Measurements from ENCODE around the gene HSD17B1.
"Not testable (repeated sequence)": the region's sequence is repeated elsewhere in the genome, so short reads cannot be mapped to it uniquely, and the experiment has no call there.

Gene HSD17B1, protein sequence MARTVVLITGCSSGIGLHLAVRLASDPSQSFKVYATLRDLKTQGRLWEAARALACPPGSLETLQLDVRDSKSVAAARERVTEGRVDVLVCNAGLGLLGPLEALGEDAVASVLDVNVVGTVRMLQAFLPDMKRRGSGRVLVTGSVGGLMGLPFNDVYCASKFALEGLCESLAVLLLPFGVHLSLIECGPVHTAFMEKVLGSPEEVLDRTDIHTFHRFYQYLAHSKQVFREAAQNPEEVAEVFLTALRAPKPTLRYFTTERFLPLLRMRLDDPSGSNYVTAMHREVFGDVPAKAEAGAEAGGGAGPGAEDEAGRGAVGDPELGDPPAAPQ

GRCh38 chr17:42552736-42553135 is at the start of gene HSD17B1:
TSS of gene HSD17B1 (plus strand) at chr17:42552923. CDS start at chr17:42552934, 11 bp downstream.
- DNase-seq (ENCODE audit: low spot score) = not testable (repeated sequence)

GRCh38 chr17:42502926-42503325 is 49.8 kb upstream of the HSD17B1 start:
- DNase-seq (ENCODE audit: low spot score) = no peak

DNA sequence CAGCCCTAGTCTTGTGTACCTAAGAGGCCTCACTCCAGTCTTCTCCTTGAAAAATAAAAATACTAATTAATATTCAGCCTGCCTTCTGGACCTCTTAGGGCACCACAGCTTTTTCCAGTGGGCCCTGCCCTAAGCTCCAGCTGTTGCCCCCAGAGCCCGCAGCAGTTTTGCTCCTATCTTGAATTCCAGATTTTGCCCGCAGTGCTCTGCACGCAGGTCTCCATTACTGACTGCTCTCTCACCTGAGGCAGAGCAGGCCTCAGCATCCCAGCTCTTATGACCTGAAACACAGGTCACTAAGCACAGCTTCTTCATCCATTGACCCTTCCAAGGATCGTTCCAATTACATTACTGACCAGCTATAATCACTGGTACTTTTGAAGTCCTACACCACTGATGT is 45.1 kb upstream of the HSD17B1 start:
- no peak for DNase-seq (ENCODE audit: low spot score)

- DNase-seq (ENCODE audit: low spot score) = no peak
These were observed 44.1 kb upstream of the HSD17B1 start for GRCh38 chr17:42508426-42509165.

- DNase-seq (ENCODE audit: low spot score) = no peak
These were observed 43.3 kb upstream of the HSD17B1 start for GRCh38 chr17:42509409-42509808.

DNA sequence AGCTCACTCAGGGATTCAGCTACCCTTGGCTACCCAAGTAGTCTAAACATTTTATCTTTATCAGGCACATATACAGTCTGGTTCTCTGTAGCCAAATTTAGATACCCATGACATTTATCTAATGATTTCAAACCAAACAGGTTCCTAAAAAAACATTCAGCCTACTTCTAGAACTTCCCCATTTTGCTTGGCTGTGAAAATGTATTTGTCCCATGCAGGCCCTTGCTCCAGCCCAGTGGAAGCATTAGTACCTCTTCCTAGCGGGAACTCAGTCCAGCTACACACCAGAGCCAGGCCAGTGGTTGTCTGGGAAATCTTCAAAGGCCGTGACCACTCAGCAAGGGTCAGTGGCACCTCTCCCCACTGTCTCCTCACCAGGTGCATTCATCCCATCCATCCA is 42.9 kb upstream of the HSD17B1 start:
- DNase-seq (ENCODE audit: low spot score) = no peak

- DNase-seq (ENCODE audit: low spot score) = no peak
These were observed 40.5 kb upstream of the HSD17B1 start for GRCh38 chr17:42512246-42512645.

- DNase-seq (ENCODE audit: low spot score) = no peak
These were observed 39.9 kb upstream of the HSD17B1 start for GRCh38 chr17:42512733-42513251.

DNA sequence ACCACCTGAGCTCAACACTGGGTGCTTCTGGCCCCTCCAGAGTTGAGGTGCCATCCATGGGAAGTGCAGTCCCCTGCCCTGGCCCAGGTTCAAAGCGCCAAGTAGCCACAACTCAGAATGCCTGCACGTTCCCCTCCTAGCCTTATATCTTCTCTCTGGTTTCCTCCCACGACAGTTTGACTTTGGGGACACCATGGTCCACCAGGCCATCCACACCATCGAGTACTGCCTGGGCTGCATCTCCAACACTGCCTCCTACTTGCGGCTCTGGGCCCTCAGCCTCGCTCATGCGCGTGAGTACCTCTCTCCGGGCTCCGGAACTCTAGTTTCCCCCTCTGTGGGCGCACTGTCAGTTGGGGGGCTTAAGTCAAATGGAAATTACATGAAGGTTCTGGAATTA is 39.0 kb upstream of the HSD17B1 start:
- no peak for DNase-seq (ENCODE audit: low spot score)

GRCh38 chr17:42514279-42514678 is 38.4 kb upstream of the HSD17B1 start:
- no peak for DNase-seq (ENCODE audit: low spot score)

DNA sequence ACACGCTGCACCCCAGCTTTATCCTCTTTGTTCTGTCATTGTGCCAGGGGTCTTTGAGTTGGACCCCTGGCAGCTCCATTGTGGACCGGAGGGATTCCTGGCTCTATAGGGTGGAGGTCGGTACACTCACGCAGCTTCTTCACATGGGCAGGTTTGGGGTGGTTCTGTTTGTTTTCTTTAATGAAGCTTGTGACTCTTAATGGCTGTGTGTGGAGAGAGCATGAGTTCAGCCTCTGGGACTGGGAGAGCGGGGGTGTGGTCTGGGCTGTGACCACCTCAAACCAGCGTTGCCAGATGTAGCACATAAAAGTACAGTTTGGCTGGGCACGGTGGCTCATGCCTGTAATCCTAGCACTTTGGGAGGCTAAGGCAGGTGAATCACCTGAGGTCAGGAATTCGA is 37.9 kb upstream of the HSD17B1 start:
- DNase-seq (ENCODE audit: low spot score) = no peak

- DNase-seq (ENCODE audit: low spot score) = peak; percentile 47
These were observed 35.2 kb upstream of the HSD17B1 start for GRCh38 chr17:42517516-42517915.

GRCh38 chr17:42518046-42518754 is 34.5 kb upstream of the HSD17B1 start:
- peak; percentile 75 for DNase-seq (ENCODE audit: low spot score)

GRCh38 chr17:42518755-42519545 is 33.8 kb upstream of the HSD17B1 start:
- DNase-seq (ENCODE audit: low spot score) = peak; percentile 66

- DNase-seq (ENCODE audit: low spot score) = peak; percentile 54
These were observed 32.9 kb upstream of the HSD17B1 start for GRCh38 chr17:42519546-42520491.

- DNase-seq (ENCODE audit: low spot score) = no peak
These were observed 32.2 kb upstream of the HSD17B1 start for GRCh38 chr17:42520540-42520951.

DNA sequence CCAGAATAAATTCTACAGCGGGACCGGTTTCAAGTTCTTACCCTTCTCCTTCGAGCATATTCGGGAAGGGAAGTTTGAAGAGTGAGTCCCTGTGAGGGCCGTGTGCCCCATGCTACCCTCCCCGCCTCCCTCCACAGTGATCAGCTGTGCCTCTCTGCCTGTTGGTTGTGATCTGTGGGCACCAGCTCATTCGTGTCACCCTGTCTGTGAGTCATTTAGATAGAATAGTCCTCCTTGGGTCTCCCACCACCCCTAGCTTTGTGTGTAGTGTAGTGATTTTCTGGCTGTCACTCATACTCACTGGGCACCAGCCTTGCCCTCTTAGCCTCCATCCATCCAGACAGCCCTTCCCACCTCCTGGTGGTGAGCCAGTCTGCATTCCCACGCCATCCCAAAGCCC is 31.7 kb upstream of the HSD17B1 start:
- no peak for DNase-seq (ENCODE audit: low spot score)

- no peak for DNase-seq (ENCODE audit: low spot score)
These were observed 31.0 kb upstream of the HSD17B1 start for GRCh38 chr17:42521666-42522262.

DNA sequence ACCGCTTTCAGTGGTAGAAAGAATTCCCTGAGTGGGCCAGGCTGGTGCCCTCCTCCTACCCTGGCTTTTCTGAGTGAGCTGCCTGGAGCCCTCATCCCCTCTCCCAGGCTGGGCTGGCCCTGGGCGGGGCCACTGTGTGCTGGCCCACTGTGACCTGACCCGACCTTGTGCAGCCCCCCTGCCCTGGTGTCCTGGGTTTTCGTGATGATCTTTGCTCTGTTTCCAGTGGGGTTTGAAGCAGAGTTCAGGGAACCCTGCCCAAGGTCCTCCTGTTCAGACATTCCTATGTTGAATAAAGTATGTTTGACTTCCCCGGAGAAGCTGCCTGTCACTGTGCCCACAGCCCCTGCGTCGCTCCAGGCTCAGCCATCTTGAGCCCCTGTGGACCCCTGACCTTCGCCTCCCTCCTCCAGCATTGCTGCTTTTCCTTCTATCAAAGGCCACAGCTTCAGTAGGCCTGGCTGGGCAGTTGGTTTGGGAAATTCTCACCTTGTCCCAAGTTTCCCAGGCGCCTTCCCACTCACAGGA is 30.4 kb upstream of the HSD17B1 start:
- DNase-seq (ENCODE audit: low spot score) = no peak

DNA sequence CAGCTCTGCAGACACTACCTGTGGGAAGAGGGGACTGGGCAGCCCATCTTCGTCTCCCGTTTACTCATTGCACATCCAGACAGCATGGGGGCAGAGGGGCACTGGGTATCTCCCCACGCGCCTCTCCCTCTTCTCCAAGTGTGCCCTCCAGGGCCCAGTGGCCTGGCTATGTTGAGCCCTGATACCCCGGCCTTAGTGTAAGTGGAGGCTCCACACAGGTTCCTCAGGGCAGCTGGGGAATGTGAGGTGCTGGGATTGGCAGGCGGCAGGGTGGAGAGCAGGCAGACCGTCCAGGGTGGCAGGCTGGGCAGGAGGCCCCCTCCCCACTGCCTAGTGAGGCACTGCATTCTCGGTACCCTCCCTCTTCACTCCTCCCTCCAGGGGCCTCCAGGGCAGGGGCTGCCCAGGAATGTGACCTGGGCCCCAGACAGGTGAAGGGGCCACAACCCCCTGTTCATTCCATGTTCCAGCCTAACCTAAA is 29.9 kb upstream of the HSD17B1 start:
- DNase-seq (ENCODE audit: low spot score) = no peak
